Measurements from ENCODE around the gene PRKN. TPM values are rescaled to one million over a fixed set of nuclear protein-coding genes. Genes with fewer than 3 reads are reported as not detected.
"Not testable (repeated sequence)": the region's sequence is repeated elsewhere in the genome, so short reads cannot be mapped to it uniquely, and the experiment has no call there.

Gene PRKN
- total and polyA plus RNA-seq, 9 of the 15 experiments (the other 6 are each of a cell fraction or from before 2014, with no cell fraction given) = 0.03 to 0.96 (median 0.15) TPM; not detected in 2

DNA sequence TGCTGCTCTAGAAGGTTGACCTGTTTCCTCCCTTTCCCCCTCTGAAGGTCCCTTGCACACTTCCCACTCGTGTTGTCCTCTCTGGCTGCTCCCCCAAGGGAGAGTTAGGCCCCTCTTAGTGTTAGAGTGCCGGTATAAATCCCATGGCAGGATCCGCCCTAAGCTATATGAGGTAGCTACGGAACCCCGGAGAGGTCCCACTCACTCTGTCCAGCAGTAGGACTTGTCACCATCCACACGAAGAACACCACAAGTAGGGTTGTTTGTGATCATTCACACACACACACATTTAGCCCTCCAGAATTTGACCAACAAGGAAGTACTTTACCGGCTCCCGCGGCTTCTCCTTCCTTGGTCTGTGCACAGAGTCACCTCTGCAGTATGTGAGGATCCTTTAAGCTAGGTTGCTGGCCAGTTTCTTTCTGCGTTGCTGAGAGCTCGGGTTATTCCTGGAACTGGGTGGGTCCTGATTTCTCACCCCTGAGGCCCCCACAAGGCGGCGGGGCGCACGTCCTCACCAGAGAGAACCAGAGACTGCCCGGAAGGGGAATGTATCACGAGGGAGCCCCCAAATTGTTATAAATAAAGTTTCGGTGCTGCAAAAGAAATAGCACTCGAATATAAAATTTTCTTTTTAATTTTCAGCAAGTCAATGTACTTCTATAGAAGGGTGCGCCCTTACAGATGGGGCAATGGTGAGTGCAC, 1412.9 kb downstream of the PRKN start:
- H3K4me1 ChIP-seq (replicated peaks in 1 of 2; ENCODE audit: control insufficient read depth in 2 of 2, insufficient read depth in 2 of 2, low read length in 2 of 2); H3K9me1 ChIP-seq (ENCODE audit: control insufficient read depth, insufficient read depth, low read length); CTCF ChIA-PET (ENCODE audit: low intra/inter-chr PET ratio); H4K20me1 ChIP-seq (replicated peaks; ENCODE audit: control insufficient read depth, insufficient read depth, low read length); H3K9me3 ChIP-seq (replicated peaks; ENCODE audit: control insufficient read depth, insufficient read depth, low read depth, low read length); H3K27me3 ChIP-seq (ENCODE audit: control insufficient read depth in 2 of 2, insufficient read depth in 2 of 2, low read length in 2 of 2); in situ Hi-C loops (cut with MboI); TF ChIP-seq ATF1 (CRISPR knock-in tag; IDR thresholded peaks at IDR 0.05): not testable (repeated sequence)
- Histone ChIP-seq H2AFZ (ENCODE audit: low read depth, low read length) (peak overlapping the region; percentile 97), H3K79me2 (ENCODE audit: control insufficient read depth, insufficient read depth, low read length) (peaks cover 27% of the 10 kb centered on the region; the same call in 2 of the 3 replicates), H3K4me3 (peak overlapping the region; percentile 56), H3K36me3 (ENCODE audit: control insufficient read depth, insufficient read depth, low read length) (peaks cover 13% of the 10 kb centered on the region; the same call in 2 of the 3 replicates), H3K27ac (ENCODE audit: extremely low read depth, low read depth, low read length) (peak overlapping the region; percentile 77), H3K4me2 (ENCODE audit: insufficient read depth, low read length) (peak overlapping the region; percentile 93), H3K9ac (ENCODE audit: insufficient read depth in 1 of 2, low read depth in 2 of 2, low read length in 2 of 2) (peak overlapping the region; percentile 88 to 91; a peak in 3 of 4 replicates)
- TSS peak; percentile 56 for BruUV-seq (replicated peaks)
- ATAC-seq (peak; percentile 86), DNase-seq (ENCODE audit: extremely low read depth in 1 of 4, low spot score in 3 of 4) (peak; percentile 43 to 86 (median 60)), FAIRE-seq (peak; percentile 70)
- intact Hi-C loops (cut with micrococcal nuclease) = loop anchor here (2.0 kb wide), 2 partner anchors 40 to 60 kb away; partner anchors contain the start of gene AGPAT4
- POLR2A ChIA-PET = interaction anchor here (0.5 to 1.6 kb wide), 5 partner anchors 9 to 406 kb away, joined by 3 to 8 read pairs (median 5); partner anchors contain the start of gene AGPAT4
- WGBS (ENCODE audit: insufficient coverage, low coverage, missing lambda C conversion rate) = 3% methylated on average over 20 of the region's 20 CpGs
- 0 out of 2 replicates have a peak, but pooled peaks have one; percentile 6 for TF ChIP-seq NFIC (IDR thresholded peaks at IDR 0.05)
- TF ChIP-seq, protein P1, sequence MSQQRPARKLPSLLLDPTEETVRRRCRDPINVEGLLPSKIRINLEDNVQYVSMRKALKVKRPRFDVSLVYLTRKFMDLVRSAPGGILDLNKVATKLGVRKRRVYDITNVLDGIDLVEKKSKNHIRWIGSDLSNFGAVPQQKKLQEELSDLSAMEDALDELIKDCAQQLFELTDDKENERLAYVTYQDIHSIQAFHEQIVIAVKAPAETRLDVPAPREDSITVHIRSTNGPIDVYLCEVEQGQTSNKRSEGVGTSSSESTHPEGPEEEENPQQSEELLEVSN (IDR thresholded peaks at IDR 0.05; ENCODE audit: borderline replicate concordance in 1 of 2, extremely low read depth in 1 of 2, insufficient read depth in 1 of 2, insufficient read length in 1 of 2, low read depth in 1 of 2, low read length in 1 of 2, poor library complexity in 1 of 2, severe bottlenecking in 1 of 2) = peak in 1 of 2 experiments; percentile 69
- TF ChIP-seq STAT5A (IDR thresholded peaks at IDR 0.05; ENCODE audit: borderline replicate concordance, low read length) = 0 out of 2 replicates have a peak, but pooled peaks have one; percentile 46
- peak; percentile 61; the same call in 1 of the 2 replicates for TF ChIP-seq ATF1 (tag; IDR thresholded peaks at IDR 0.05)
- peak in 1 of 2 experiments; percentile 23 for TF ChIP-seq AFF1 (IDR thresholded peaks at IDR 0.05; ENCODE audit: low read depth in 1 of 2, partially characterized antibody in 2 of 2)
- TF ChIP-seq POLR2G (IDR thresholded peaks at IDR 0.05; ENCODE audit: low read depth, low read length) = 0 out of 2 replicates have a peak, but pooled peaks have one; percentile 21
- 0 out of 2 replicates have a peak, but pooled peaks have one; percentile 41 for TF ChIP-seq EHMT2 (IDR thresholded peaks at IDR 0.05)
- peak; percentile 66 for TF ChIP-seq CTCFL (IDR thresholded peaks at IDR 0.05; ENCODE audit: borderline replicate concordance, insufficient read depth, low read depth, low read length, poor library complexity, severe bottlenecking)
- 0 out of 2 replicates have a peak, but pooled peaks have one; percentile 2 for TF ChIP-seq FOSL1 (tag; conservative IDR thresholded peaks at IDR 0.05)
